ENCODE measurements around the gene SF3B4.

The SF3B4 gene

DNA sequence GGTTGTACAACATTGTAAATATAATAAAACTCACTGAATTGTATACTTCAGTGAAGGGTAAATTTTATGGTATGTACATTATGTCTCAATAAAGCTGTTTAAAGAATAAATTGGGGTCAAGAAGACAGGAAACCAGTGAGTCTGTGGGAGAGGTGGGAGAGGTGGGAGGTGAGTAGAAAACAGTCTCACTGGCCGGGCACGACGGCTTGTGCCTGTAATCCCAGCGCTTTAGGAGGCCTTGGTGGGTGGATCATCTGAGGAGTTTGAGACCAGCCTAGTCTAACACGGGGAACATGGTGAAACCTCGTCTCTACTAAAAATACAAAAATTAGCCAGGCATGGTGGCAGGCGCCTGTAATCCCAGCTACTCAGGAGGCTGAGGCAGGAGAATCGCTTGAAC, 4.9 kb upstream of the SF3B4 start:
- TF ChIP-seq, protein P1, sequence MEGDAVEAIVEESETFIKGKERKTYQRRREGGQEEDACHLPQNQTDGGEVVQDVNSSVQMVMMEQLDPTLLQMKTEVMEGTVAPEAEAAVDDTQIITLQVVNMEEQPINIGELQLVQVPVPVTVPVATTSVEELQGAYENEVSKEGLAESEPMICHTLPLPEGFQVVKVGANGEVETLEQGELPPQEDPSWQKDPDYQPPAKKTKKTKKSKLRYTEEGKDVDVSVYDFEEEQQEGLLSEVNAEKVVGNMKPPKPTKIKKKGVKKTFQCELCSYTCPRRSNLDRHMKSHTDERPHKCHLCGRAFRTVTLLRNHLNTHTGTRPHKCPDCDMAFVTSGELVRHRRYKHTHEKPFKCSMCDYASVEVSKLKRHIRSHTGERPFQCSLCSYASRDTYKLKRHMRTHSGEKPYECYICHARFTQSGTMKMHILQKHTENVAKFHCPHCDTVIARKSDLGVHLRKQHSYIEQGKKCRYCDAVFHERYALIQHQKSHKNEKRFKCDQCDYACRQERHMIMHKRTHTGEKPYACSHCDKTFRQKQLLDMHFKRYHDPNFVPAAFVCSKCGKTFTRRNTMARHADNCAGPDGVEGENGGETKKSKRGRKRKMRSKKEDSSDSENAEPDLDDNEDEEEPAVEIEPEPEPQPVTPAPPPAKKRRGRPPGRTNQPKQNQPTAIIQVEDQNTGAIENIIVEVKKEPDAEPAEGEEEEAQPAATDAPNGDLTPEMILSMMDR (IDR thresholded peaks at IDR 0.05; ENCODE audit: low read depth, low read length, missing control alignments) = no peak
- H3K27me3 ChIP-seq (replicated peaks) = no peaks in the 10 kb centered on the region
- no peak overlapping the region for H3K27ac ChIP-seq
- DNase-seq = no peak
- in situ Hi-C loops (cut with HindIII; ENCODE audit: low pct_ligation_motif_present, low sequenced_read_pairs) = no loop called here
- peaks cover 4% of the 10 kb centered on the region for H3K36me3 ChIP-seq (replicated peaks)
- H3K4me3 ChIP-seq (ENCODE audit: low read depth, low read length) = no peak overlapping the region

DNA sequence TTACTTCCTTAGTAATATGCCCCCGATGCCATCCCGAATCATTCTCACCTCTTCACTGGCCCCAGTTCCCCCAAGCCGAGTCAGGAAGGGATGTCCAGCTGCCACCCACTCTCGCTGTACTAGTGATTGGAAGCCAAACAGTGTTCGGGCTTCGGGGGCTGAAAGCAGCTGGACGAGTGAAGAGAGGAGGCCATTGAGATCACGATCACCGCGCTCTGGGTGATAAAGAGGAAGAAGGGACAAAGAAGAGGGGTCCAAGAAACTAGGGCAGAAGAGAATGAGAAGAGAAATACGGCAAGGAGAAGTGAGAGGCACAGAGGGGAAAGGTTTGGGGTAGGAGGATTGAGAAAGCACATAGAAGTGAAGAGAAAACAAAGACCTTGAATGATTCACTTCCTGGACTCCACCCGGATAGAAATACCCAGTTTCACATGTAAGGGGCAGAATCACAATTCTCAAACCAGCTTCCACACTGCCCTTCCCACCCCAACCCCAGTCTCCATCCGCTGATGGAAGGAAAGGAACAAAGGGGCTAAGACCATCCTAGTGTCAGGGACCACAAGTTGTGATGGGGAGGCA, 3.7 kb upstream of the SF3B4 start:
- in situ Hi-C loops (cut with HindIII; ENCODE audit: low pct_ligation_motif_present, low sequenced_read_pairs) = no loop called here
- Histone ChIP-seq H3K27ac (peak overlapping the region; percentile 29), H3K27me3 (replicated peaks) (no peaks in the 10 kb centered on the region), H3K36me3 (replicated peaks) (peaks cover 8% of the 10 kb centered on the region), H3K4me3 (ENCODE audit: low read depth, low read length) (no peak overlapping the region)
- TF ChIP-seq, protein P1 (IDR thresholded peaks at IDR 0.05; ENCODE audit: low read depth, low read length, missing control alignments) = no peak
- no peak for DNase-seq

DNA sequence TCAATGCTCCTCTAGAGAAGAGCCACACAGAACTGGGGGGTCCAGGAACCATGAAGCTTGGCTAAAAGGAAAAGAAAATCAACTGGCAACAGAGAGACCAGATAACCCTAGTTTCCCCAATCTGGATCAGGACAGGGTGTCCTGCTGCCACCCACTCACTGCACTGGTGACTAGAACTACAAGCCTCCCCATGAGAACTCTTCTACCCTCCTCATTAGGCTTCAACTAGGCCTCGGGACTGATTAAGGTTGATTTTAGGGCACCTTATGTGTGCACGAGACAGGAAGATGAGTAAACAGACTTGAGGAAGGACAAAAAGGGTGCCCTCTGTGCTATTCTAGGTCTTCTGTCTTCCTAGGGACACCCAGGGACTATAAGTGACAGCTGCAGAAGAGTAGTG, 2.3 kb upstream of the SF3B4 start:
- Histone ChIP-seq H3K4me3 (ENCODE audit: low read depth, low read length) (no peak overlapping the region), H3K36me3 (replicated peaks) (peaks cover 22% of the 10 kb centered on the region), H3K27me3 (replicated peaks) (no peaks in the 10 kb centered on the region), H3K27ac (no peak overlapping the region)
- TF ChIP-seq, protein P1 (IDR thresholded peaks at IDR 0.05; ENCODE audit: low read depth, low read length, missing control alignments) = no peak
- no peak for DNase-seq
- in situ Hi-C loops (cut with HindIII; ENCODE audit: low pct_ligation_motif_present, low sequenced_read_pairs) = no loop called here

DNA sequence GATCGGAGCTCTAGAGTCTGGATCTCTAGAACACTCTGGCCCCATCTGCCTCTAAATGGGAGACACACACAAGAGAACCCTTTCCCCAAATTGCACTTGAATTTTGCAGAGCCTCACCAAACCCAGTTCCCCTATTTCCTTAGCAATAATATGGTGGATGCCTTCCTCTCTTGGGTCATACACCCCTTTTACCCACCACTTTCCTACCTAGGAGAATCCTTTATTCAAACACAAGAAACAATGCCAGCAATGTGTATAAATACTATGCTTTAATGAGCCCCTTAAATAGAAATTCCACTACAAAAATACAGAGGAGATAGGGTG, 760 bp upstream of the SF3B4 start:
- Histone ChIP-seq H3K36me3 (replicated peaks) (peaks cover 36% of the 10 kb centered on the region), H3K27ac (peak overlapping the region; percentile 77), H3K4me3 (ENCODE audit: low read depth, low read length) (peak overlapping the region; percentile 79), H3K27me3 (replicated peaks) (no peaks in the 10 kb centered on the region)
- DNase-seq = no peak
- in situ Hi-C loops (cut with HindIII; ENCODE audit: low pct_ligation_motif_present, low sequenced_read_pairs) = no loop called here
- TF ChIP-seq, protein P1 (IDR thresholded peaks at IDR 0.05; ENCODE audit: low read depth, low read length, missing control alignments) = no peak

DNA sequence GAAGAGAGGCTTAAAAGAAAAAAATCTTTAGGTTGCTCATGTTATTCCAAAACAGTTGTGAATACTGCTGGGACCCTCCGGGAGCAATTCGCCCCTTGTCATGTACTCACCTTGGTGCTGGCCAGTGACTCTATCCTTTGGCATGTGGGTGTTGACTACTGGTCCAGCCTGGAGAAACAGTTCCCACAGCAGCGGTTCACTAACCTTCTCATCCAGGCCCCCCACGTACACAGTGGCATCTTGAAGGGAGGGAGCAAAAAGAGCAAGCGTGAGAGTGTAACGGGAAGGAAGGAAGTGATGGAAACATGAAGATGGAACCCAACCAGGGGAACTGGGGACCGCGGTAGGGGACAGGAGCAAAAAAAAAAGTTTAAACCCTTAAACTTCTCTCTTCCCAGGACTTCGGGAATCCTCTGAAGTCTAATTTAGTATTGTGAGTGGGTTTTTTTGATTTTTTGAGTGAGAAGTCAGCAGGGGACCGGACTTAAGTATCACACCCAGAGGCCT, 494 bp downstream of the SF3B4 start:
- TF ChIP-seq, protein P1 (IDR thresholded peaks at IDR 0.05; ENCODE audit: low read depth, low read length, missing control alignments) = no peak
- Histone ChIP-seq H3K27me3 (replicated peaks) (no peaks in the 10 kb centered on the region), H3K27ac (peak overlapping the region; percentile 77), H3K4me3 (ENCODE audit: low read depth, low read length) (peak overlapping the region; percentile 79), H3K36me3 (replicated peaks) (peaks cover 44% of the 10 kb centered on the region)
- DNase-seq = no peak
- in situ Hi-C loops (cut with HindIII; ENCODE audit: low pct_ligation_motif_present, low sequenced_read_pairs) = no loop called here

DNA sequence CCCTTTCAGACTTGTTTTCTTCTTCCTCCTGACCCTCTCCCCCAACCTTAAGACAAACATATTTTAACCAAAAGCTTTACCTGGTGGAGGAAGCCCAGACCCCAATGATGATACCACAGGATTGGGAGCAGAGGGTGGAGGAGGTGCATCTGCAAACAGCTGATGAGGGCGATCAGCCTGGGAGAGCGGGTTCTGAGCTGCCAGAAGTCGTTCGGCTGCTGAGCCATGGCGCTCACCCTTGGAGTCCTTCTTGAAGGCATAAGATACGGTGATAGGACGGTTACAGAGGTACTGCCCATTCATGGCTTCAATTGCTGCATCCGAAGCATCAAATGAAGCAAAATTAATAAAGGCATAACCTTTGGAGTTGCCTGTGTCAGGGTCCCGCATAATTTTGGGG, 1.3 kb downstream of the SF3B4 start:
- Histone ChIP-seq H3K4me3 (ENCODE audit: low read depth, low read length) (no peak overlapping the region), H3K27ac (no peak overlapping the region), H3K36me3 (replicated peaks) (peaks cover 44% of the 10 kb centered on the region), H3K27me3 (replicated peaks) (no peaks in the 10 kb centered on the region)
- TF ChIP-seq, protein P1 (IDR thresholded peaks at IDR 0.05; ENCODE audit: low read depth, low read length, missing control alignments) = no peak
- in situ Hi-C loops (cut with HindIII; ENCODE audit: low pct_ligation_motif_present, low sequenced_read_pairs) = no loop called here
- no peak for DNase-seq
